NOMO-1 treated with dmso at 0.1 percent for 144 hours (cell line): ENCODE measurements around the gene RASGRP2.
A peak's percentile ranks its signal among the peaks of the same experiment; 100 is the strongest.

Experiments used
- DNase-seq: peaks from one replicate; lab custom pipeline; 2025; ENCODE audit not compliant: unreplicated experiment; lab: John Stamatoyannopoulos, UW

RASGRP2 gene

DNA sequence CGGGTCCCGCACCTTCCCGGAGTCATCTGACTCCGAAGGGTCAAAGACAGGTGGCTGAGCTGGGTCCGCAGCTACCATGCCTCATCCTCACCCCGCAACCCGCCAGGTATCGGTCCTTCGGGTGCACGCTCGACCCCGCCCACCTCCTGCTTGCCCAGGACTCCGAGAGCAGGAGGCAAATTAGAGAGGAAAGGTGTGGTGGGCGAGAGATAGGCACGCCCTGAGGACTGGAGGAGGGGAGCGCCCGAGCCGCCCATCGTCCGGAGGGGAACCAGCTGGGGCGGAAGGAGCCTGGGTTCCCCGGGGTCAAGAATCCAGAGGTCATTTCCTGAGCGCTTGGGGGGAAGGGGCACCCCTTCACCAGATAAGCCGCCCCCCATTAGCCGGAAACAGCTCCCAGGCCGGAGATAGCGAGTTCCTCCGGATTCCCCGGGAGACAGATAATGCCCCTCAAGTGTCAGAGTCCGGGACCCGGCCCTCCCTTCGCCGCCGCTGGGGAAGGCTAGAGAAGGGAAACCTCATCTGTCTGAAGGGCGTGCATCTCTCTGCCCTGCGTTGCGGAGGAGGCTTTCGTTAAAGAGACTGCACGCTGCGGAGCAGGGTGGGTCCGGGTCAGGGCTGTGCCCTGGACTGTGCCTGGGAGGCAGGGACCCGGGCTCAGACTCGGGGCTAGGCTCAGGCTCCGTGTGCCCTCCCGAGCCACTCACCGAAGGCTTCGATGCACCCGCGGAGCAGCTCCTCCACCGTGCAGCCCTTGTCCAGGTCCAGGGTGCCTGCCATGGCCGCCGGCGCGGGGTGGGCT, 1.7 kb downstream of the RASGRP2 start:
- DNase-seq, result no peak

DNA sequence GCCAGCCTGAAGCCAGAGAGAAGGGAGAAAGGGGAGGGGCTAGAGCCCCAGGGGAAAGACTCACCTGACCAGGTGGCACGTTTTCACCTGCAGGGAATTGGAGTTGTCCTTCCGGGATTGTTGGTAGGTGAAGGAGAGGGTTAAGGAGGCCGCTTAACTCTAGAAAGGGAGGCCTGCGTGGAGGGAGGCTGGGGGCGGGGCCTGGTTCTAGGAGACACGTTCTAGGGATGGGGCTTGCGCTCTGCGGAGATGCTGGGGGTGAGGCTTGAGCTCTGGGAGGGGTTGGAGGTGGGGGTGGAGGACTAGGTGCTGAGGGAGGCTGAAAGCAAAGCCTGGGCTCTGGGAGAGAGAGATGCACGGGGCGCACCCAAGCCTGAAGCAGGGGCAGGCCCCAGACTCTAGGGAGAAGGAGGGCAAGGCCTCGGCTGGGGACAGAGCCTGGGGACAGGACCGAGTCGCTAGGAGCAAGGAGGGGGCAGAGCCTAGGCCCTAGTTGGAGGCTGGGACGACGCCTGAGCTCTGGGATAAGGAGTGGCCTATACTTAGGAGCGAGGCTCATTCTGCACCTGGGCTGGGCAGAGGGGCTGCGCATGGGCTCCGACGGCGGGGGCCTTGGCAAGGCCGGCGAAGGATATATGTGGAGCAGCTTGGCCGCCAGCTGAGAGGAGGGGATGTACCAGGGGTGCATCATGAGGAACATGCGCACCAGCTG, 2.4 kb downstream of the RASGRP2 start:
- DNase-seq, result no peak

DNA sequence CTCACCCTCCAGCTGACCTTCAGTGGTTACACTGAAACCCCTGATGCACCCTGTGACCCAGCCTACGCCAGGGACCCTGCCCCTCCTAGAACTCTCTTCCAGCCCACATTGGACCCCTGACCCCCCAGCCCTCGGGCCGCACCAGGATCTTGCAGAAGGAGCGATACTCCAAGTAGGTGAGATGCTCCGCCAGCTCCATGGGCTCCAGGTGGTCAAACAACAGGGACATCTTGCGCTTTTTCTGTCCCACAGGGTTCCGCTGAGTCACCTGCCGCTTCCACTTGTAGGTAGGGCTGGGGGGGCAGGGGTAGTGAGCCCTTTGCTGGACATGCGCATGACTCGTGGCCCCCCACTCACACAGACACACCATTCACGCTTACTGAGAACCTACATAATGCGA, 4.1 kb downstream of the RASGRP2 start:
- no peak for DNase-seq

DNA sequence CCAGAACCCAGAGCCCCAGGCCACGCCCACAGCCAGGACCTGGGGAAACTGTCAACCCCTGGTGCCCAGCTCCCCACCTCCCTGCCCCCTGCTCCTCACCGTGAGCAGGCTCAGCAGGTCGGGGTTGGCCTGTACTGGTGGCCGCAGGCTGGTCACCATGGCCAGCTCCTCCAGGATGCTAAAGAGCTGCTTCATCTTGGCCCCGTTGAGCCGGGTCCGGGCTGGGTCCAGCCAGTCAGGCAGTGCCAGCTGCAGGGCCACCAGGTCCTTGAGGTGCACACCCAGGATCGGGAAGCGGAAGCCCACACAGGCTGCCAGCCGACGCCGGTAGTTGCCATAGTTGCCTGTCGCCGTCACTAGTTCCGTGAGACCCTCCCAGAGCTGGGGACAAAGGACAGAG, 7.3 kb downstream of the RASGRP2 start:
- DNase-seq, result no peak

DNA sequence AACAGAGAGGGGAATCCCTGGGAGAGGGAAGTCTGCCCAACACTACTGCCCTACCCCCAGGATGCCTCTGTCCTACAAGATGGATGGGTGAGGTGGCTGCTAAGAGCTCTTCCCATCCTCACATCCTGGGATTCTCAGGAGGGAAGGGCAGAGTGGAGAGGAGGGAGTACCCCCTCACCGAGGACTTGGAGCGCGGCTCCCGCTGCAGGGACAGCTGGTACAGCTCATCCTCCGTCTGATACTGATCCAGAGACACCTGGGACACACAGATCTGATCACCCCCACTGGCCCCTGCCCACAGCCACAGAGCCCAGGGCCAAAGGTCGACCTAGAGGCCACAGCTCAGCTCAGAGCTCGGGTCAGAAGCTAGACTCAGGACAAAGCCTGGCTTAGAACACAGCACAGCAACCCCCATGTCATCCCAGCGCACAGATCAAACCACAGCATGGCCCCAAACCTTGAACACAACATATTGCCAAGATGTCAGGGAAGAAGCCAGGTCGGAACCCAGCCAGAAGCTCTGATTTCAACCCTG, 8.2 kb downstream of the RASGRP2 start:
- DNase-seq, result no peak

DNA sequence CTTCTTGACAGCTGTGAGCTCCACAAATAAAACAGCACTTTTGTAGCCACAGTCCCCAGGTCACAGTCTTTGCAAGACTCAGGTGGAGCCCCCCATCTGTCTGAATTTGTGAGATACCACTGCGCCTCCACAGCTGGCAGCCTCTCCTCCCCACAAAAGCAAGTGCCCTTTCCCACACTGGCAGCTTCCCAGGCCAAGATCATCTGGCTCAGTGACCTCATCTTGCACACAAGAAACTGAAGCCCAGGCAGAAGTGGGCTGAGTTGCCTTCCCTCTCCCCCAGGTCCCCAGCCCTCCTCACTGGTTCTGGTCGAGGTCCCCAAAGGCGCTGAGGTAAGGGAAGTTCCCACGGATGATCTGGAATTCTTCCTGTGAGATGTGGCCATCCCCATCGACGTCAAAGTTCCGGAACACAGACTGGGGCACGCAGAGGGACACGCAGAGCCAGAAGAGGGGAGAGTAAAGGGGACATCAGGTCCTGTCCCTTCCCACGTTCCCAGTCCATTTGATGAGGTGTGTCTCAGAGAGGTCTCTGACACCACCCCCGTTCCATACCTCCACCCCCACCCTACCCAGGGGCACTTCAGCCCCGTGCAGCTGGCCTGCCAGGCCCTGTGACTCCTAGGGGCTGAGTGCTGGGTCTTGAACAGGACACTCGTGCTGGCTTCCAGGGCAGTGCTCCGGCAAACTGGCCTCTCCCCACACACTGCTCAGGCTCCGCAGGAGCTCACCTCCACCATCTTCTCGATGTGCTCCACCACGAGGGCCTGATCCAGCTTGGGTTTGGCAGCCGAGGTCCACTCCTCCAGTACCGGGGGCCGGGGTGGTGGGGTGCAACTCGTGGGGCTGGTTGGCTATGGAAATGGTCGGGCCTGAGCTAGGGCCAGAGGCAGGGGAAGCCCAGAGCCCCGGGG, 8.9 kb downstream of the RASGRP2 start:
- DNase-seq, result no peak

DNA sequence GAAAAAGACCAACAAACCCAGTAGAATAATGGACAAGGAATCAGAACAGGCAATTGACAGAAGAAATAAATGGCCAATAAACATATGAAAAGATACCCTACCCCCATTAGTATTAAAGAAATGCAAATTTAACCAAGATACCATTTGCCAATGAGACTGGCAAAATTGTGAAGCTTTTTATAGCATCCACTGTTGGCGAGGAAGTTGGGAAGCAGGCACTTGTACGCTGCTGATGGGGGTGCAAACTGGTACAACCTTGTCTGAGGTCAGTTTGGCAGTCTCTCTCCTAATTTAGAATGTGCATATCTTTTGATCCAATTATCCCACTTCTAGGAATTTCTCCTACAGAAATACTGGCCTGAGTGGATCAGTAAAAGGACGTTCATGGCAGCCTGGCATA, 12.3 kb downstream of the RASGRP2 start:
- no peak for DNase-seq

DNA sequence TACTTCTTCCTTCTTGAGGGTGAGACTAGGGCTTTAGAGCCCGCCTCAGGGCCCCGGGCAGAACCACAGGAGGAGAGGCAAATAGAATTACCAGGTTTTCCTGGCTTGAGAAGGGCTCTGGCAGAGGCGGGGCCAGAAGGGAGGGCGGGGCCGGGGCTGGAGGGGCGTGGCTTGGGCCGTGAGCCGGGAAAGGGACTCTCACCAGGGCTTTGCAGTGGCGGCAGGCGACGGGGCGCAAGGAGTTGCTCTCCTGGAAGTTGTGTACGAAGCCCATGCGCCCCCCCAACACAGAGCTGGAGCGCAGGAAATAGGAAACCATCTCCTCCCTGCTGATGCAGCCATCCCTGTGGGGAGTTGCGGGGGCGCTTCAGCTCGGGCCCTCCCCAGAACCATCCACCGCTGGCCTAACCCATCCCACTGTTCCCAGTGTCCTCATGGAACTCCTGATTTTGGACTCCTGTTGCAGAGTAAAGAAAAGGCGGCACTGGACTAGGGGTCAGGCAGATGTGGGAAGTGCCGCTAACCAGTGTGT, 14.0 kb downstream of the RASGRP2 start:
- DNase-seq, result no peak

DNA sequence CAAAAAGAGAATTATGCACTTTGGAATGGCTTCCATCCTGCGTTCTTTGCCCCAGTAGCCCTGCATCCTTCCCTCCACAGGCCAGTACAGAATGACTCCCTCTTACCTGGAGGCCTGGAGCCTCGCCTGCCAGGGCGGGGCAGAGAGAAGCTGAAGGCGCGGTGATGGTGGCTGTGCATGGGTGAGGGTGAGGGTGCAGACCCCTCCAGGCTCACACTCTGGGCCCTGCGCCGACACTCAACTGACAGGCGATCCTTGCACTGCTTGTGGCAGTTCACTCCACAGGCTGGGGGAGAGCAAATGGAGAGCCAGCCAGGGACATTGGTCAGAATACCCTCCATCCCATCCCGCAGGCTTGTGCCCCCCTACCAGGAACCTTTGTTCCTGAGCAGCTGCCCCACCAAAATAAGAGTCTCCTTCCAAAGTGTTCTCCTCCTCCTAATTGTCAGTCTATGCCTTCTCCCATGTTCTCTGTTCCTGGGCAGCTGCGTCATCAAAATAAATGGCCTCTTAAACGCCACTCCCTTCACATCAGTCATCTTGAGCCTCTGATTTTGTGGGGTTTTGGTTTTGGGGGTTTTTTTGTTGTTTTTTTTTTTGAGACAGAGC, 15.1 kb downstream of the RASGRP2 start:
- no peak for DNase-seq

DNA sequence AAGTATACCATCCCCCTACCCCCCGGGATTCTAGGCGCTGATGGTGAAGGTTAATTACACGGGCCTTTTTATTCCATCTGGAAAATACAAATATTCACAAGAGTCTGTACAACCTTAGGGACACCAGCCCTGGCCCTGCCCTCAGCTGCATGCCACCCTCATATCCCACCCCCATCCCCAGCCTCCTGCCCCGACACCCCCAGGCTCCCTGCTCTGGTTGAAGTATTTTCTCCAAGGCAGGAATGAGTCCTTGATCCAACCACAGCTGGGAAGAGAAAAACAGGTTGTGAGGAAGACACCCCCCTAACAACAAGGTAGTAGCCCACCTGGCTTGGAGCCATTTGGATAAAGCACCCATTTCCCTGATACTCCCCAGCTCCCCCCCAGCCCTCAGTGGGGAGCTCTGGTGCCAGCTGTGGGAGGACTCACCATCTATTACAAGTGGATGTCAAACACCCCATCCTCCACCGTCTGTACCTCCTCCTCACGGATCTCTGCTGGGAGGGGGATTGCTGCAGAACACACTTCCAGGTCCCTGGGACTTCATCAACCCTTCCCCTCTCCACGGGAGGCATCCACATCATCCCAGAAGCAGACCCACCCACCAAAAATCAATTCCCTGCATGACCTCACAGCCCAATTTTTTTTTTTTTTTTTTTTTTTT, 16.9 kb downstream of the RASGRP2 start:
- no peak for DNase-seq

DNA sequence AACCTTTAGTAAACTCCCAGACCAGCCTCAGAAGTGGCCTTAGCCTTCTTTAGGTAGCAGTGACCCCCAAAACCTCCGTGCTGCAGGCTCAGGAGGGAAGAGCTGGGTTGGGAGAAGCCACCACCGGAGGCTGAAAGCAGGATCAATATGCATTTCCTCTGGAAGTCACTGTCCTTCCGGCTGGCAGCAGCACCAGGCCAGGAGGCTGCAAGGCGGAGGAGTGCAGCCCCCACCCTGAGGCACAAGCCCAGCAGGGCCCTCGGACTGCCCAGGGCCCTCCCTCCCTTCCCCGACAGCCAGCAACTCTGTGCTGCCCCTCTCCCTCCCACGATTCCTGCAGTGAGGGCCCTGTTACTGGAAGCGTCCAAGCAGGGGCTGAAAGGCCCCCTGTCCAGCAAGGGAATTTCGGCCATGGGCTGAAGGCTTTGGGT, 17.7 kb downstream of the RASGRP2 start:
- DNase-seq, result no peak

DNA sequence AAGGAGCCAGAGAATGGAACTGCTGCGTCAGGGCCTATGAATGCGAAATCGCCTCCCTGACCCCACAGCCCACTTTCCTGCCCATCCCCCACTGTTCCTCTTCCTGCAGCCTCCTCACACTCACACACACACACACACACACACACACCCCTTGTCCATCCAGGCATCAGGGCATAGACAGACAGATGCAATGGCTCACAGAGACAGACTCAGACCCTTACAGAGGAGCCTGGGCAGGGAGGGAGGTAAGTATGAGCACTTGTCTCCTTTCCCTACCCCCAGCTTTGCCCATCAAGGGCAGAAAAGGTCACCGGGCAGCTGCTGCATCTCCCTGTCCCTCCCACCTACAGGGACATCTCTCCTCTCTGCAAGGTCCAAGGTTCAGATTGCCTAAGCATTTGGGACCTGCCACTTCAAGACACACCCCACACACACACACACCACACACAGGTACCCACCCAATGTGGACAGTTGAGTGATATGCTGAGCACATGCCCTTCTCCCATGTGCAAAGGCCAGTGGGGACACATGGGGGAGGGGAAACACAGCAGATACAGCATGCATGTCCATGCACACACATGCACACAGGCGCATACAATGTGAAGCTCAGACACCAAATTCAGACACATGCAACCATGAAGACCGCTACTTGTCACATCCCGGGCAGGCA, 18.9 kb downstream of the RASGRP2 start:
- no peak for DNase-seq

DNA sequence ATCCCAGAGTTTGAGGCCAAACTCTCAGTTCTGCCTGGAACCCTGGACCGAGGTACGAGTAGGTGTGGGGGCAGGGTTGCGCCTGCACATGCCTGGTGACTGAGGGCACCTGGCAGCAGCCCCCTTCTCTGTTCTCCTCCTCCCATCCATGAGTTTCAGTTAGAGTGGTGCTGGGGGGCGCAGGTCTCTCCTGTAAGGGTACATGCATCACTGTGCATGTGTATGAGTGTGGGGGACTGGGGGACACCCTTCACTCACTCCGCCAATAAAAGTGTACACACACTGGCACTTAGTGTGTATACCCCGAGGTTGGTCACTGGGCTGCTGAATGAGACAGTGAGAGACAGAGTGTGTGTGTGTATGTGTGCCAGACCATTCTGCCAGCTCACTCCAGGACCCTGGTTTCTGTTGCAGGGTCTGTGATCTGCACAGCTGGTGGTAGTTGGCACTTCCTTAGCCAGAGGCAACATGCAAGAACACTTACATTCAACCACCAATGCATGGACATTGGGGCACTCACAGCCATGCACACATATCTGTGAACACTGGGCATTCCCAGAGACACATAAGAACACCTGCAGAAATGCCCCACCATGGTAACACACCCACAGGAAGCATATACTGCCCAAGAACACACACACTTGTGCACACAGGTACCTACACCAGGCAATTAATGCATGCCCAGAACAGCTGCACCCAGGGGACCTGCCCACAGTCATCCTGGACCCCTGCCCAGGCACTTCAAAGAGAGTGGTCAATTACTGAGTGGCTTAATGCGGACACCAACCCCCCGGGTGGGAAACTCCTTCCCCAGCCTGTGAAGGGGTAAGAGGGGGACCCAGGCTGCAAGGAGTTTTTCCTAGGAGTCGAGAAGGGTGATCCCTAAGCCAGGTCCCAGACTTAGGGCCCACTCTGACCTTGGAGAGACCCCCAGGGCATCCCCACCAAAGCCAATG, 19.8 kb downstream of the RASGRP2 start:
- DNase-seq, result no peak

DNA sequence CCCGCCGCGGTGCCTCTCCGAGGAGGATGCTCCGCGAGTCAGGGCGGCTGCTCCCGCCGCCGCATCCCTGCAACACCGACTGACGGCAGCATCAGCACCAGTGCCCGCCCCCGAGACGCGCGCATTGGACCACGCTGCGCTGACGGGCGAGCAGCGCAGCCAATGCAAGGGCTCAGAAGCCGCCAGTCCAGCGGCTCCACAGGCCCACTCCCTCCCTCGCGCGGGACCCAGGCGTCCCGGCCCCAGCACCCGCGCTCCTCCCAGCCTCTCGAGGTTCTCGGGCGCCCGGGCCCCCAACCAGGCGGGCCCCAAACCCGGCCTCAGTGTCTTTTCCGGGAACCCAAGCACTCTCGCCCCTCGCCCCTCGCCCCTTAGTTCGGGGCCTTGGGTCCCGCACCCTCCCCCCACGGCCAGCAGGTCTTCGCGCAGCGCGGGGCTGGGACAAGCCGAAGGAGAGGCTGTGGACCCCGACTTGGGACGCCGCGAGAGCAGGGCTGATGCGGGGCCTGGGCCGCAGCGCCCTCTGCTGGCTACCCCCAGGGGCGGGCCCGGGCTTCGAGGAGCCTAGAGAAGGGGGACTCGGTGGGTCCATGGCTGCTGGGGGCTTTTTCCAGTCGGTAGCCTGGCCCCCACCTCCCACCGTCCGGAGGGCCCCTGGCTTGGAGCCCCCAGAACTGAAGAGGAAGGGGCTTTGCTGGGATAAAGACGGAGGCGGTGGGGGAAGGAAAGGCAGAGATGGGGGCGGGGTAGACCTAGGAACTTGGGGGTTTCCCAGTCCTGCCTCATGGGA, 20.6 kb downstream of the RASGRP2 start, which contains the start of gene NRXN2:
NRXN2 (minus strand) TSS at position 81 of the 790 bp plus-strand sequence. CDS start 9,498 bp downstream, outside the sequence.
- DNase-seq, result peak; percentile 54

DNA sequence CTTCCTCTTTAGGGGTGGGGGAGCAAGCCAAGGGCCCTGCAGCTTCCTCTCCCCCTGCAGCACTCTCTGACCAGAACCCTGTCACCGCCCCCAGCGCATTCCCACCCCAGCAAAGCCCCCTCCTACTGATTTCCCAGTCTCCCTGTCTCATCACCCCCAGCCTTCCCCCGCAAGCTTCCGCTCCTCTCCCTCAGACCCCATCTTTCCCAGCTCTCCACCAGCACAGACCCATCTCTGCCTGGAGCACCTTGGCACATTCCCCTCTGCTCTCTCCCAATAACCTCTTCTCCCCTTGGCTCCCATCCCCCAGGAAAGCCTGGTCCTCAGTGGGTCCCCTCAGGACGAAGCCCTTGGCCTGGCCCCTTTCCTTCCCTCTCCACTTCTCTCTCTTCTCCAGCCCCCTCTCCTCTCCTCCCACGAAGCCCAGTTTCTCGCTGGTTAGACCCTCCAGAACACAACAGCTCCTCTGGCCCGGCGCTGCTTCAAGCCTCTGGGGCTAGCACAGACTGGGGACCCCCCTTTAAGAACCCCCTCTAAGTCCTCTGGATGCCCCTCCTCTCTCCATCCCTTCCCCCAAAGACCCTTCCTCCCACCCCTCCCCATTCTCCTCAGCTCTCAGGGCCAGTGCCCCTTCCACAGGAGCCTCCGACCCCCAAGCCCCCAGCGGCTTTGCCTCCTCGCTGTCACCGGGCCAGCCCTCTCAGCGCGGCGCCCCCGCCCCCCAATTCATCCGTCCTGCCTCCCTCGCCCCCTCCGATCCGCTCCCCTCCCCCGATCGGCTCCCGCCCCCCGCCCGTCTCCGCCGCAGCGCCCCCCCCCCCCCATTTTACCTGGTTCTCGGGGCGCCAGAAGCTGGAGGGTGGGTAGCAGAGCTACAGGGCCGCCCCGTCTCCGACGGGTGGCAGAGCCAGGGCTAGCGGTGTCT, 21.5 kb downstream of the RASGRP2 start:
- no peak for DNase-seq

DNA sequence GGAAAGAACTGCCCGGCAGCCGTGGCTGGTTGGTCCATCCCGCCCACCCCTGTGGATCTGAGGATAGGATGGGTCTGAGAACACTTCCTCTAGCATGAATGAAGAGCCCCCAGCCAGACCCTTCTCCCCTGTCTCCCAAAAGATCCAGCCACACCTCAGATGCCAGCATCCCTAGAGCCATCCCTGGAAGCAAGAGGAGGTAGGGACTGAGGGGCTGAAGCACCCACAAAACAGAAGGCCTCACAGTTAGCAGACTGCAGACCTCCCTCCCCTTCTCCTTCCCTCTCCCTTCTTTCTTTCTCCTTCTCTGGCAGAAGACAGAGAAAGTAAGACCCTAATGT, 22.6 kb downstream of the RASGRP2 start:
- DNase-seq, result no peak
